DND-41 (cell line): ENCODE data around the gene GPR42.
"Not testable (repeated sequence)": the region's sequence is repeated elsewhere in the genome, so short reads cannot be mapped to it uniquely, and the experiment has no call there.

ENCODE experiments used
- CTCF ChIP-seq: IDR thresholded peaks from 2 replicates; pipeline ENCODE4 v1.5.1; 2012; ENCODE audit warnings: borderline replicate concordance, low read length, moderate library complexity, mild to moderate bottlenecking; ENCODE audit not compliant: poor library complexity, severe bottlenecking; ENCODE audit errors: extremely low read depth
- EZH2 ChIP-seq: IDR thresholded peaks from 3 replicates; pipeline ENCODE4 v1.6.1; 2012; ENCODE audit warnings: borderline replicate concordance, low read depth, mild to moderate bottlenecking, moderate library complexity, low read length, inconsistent platforms; ENCODE audit not compliant: severe bottlenecking

DNA sequence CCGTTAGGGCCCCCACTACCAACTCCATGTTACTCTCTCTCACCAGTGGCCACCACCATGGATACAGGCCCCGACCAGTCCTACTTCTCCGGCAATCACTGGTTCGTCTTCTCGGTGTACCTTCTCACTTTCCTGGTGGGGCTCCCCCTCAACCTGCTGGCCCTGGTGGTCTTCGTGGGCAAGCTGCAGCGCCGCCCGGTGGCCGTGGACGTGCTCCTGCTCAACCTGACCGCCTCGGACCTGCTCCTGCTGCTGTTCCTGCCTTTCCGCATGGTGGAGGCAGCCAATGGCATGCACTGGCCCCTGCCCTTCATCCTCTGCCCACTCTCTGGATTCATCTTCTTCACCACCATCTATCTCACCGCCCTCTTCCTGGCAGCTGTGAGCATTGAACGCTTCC is 12.0 kb upstream of the GPR42 start:
- TF ChIP-seq CTCF, EZH2: not testable (repeated sequence)
